ENCODE results near the gene GH2. TPM values are rescaled to one million over a fixed set of nuclear protein-coding genes. Genes with fewer than 3 reads are reported as not detected.

Gene GH2
- total RNA-seq, result not detected in 2 replicates

GRCh38 chr17:63881935-63882601 lies at the start of gene GH2:
Gene GH2 (minus strand): TSS chr17:63881944. CDS start chr17:63881801, 143 bp downstream.

DNA sequence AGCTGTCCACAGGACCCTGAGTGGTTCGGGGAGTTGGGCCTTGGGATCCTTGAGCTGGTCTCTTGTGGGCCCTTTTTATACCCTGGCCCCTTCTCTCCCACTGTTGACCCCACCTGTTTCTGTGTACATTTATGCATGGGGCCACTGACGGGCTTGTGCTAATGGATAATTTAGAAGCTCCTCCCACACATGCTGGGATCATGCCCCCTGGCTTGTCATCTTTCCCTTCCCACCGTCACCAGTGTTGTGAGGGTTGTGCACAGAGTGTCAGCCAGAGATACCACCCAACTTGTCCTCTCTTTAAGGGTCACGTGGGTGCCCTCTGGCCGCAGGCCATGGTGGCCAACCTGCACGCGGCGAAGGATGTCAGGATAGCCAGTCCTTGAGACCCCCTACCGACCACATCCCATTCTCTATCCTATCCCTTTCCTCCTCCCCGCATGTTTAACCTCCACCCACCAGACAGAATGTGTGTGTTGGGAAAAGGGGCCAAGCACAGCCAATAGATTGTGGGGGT lies 37.1 kb upstream of the GH2 start, which contains the start of gene GH1:
TSS of gene GH1 (minus strand) at position 51 of the 517 bp plus-strand sequence. CDS start 63 bp downstream, outside the sequence.

GRCh38 chr17:63911041-63911635 lies 29.4 kb upstream of the GH2 start, which contains the start of gene CSHL1:
Gene CSHL1 (minus strand): TSS chr17:63911258. CDS start chr17:63911196, 62 bp downstream.

DNA sequence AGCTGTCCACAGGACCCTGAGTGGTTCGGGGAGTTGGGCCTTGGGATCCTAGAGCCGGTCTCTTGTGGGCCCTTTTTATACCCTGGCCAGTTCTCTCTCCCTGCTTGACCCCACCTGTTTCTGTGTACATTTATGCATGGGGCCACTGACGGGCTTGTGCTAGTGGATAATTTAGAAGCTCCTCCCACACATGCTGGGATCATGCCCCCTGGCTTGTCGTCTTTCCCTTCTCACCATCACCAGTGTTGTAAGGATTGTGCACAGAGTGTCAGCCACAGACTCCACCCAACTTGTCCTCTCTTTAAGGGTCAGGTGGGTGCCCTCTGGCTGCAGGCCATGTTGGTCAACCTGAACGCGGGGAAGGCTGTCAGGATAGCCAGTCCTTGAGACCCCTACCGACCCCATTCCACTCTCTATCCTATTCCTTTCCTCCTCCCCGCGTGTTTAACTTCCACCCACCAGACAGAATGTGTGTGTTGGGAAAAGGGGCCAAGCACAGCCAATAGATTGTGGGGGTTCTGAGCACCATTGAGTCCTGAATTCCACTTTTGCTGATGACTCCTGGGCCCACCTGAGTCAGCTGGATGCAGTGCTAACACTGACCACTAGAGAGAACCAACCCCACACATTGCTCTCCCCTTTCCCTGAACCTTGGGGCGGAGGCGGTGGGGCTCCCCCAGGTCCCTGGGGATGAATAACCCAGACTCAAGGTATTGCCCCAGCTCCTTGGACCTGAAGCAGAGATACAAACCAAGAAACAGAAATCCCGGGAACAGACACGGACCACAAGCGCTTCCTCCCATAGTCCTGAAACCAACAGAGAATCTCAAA lies 15.0 kb upstream of the GH2 start, which contains the start of gene CSH1:
TSS of gene CSH1 (minus strand) at position 51 of the 831 bp plus-strand sequence. CDS start 63 bp downstream, outside the sequence.

DNA sequence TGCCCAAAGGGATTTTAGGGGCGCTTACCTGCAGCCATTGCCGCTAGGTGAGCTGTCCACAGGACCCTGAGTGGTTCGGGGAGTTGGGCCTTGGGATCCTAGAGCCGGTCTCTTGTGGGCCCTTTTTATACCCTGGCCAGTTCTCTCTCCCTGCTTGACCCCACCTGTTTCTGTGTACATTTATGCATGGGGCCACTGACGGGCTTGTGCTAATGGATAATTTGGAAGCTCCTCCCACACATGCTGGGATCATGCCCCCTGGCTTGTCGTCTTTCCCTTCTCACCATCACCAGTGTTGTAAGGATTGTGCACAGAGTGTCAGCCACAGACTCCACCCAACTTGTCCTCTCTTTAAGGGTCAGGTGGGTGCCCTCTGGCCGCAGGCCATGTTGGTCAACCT lies 8.2 kb downstream of the GH2 start, which contains the start of gene CSH2:
TSS of gene CSH2 (minus strand) at position 101 of the 400 bp plus-strand sequence. CDS start at position 38, 63 bp downstream.

DNA sequence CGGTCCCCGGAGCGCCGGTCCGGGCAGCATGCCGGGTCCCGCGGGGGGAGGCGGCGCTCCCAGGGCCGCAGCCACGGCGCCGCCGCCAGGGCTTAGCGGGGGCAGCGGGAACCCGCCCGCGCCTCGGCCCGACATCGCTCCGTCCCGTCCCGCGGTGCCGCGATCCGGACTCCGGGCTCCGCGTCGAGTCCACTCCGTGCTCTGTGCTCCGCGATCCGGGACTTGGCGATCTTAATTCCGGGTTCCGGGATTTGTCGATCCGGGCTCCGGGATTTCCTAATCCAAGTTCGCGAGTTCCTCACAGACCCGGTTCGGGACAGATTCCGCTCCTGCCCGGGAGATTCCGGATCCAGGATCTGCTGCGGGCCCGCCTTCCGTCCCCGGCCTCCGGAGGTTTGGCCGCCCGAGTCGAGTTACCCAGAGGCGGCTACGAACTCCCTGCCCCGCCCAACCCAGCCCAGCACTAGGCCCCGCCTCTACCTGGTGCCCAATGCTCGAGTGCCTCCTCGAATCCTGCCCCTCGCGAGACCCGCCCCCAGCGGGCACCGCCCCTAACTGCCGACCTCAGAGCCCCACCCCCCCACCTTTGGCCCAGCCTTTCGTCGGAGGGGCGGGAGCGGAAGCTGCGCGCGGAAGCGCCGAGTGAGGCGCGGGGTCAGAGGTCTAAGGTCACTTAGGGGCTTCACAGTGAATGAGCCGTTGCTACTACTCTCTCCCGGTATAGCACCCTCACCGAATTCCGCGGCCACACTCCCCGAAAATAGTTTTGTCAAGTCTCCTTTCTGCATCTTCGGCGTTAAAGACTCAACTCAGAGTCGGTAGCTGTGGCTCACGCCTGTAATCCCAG lies 39.0 kb downstream of the GH2 start, which contains the start of gene SMARCD2:
TSS of gene SMARCD2 (minus strand) at position 146 of the 847 bp plus-strand sequence. CDS start at position 135, 11 bp downstream.

Small RNA genes lying within 50 kb of the gene (small RNA-seq; reads per million reads assigned to genes)
- gene AC040958.1 (not detected), gene AC127029.1 (not detected), gene GH1 (not detected)

Other genes with a start within 250 kb of the GH2 start
- 1.8 and 4.7 TPM in 2 replicates for gene LIMD2, start 181.8 kb downstream of the GH2 start, total RNA-seq
- 28.3 and 29.1 TPM in 2 replicates for gene STRADA, start 140.1 kb downstream of the GH2 start, total RNA-seq
- gene CCDC47, start 108.3 kb downstream of the GH2 start, total RNA-seq, result 62.5 and 66.7 TPM in 2 replicates
- gene DDX42, start 107.8 kb downstream of the GH2 start, total RNA-seq, result 55.9 and 65.3 TPM in 2 replicates
- gene PSMC5, start 54.5 kb downstream of the GH2 start, total RNA-seq, result 48.9 and 56.6 TPM in 2 replicates
- 56.6 and 64.7 TPM in 2 replicates for gene FTSJ3, start 54.3 kb downstream of the GH2 start, total RNA-seq
- gene SMARCD2, start 39.3 kb downstream of the GH2 start, total RNA-seq, result 142 and 174 TPM in 2 replicates
- not detected in 2 replicates for gene CSH2, start 8.3 kb downstream of the GH2 start, total RNA-seq
- gene CSH1, start 14.6 kb upstream of the GH2 start, total RNA-seq, result not detected in 2 replicates
- gene CSHL1, start 29.3 kb upstream of the GH2 start, total RNA-seq, result not detected in 2 replicates
- not detected in 2 replicates for gene GH1, start 36.9 kb upstream of the GH2 start, total RNA-seq
- 0.39 TPM in 1 of 2 replicates, not detected in the other for gene CD79B, start 50.4 kb upstream of the GH2 start, total RNA-seq
- under 0.01 TPM in 1 of 2 replicates, not detected in the other for gene SCN4A, start 91.0 kb upstream of the GH2 start, total RNA-seq
- 0.73 and 2.0 TPM in 2 replicates for gene PRR29, start 116.4 kb upstream of the GH2 start, total RNA-seq
- 15.1 and 33.0 TPM in 2 replicates for gene ICAM2, start 138.7 kb upstream of the GH2 start, total RNA-seq
- gene ERN1, start 248.2 kb upstream of the GH2 start, total RNA-seq, result 4.8 and 6.5 TPM in 2 replicates

All from subcutaneous preadipocyte (primary cell).